ENCODE data around the gene PAK1IP1. TPM values are rescaled to one million over a fixed set of nuclear protein-coding genes. Genes with fewer than 3 reads are reported as not detected.
A peak's percentile ranks its signal among the peaks of the same experiment; 100 is the strongest.
"Not testable (repeated sequence)": the region's sequence is repeated elsewhere in the genome, so short reads cannot be mapped to it uniquely, and the experiment has no call there.

The PAK1IP1 gene
- total RNA-seq, 2 donors from 2014 or later = 6.6 to 16.3 TPM

GRCh38 chr6:10740061-10740460, 45.3 kb downstream of the PAK1IP1 start:
- no peaks in the 10 kb centered on the region for H3K4me1 ChIP-seq
- TF ChIP-seq CTCF (IDR thresholded peaks at IDR 0.05) = no peak
- no peak overlapping the region for H3K27ac ChIP-seq
- intact Hi-C loops (cut with DNase I) = loop anchor here (10.0 kb wide), 1 partner anchor 45 kb away; the partner anchor contains the start of genes C6orf52 and PAK1IP1
- H3K9me3 ChIP-seq = no peaks in the 10 kb centered on the region
- no peaks in the 10 kb centered on the region for H3K27me3 ChIP-seq
- H3K36me3 ChIP-seq = no peaks in the 10 kb centered on the region
- H3K9ac ChIP-seq (ENCODE audit: low read depth in 2 of 2, low read length in 2 of 2) = no peak overlapping the region
- no peak overlapping the region for H3K4me3 ChIP-seq
- no peak for DNase-seq

DNA sequence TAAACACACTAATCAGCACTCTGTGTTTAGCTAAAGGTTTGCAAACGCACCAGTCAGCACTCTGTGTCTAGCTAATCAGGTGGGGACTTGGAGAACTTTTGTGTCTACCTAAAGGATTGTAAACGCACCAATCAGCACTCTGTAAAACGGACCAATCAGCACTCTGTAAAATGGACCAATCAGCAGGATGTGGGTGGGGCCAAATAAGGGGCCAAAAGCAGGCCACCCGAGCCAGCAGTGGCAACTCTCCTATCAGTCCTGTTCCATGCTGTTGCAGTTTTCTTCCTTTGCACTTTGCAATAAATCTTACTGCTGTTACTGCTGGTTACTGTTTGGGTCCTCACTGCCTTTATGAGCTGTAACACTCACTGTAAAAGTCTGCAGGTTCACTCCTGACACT, 46.9 kb downstream of the PAK1IP1 start:
- H3K9me3 ChIP-seq; H3K27ac ChIP-seq; DNase-seq; H3K36me3 ChIP-seq; H3K4me1 ChIP-seq; H3K9ac ChIP-seq (ENCODE audit: low read depth in 2 of 2, low read length in 2 of 2); H3K27me3 ChIP-seq; H3K4me3 ChIP-seq: not testable (repeated sequence)
- intact Hi-C loops (cut with DNase I) = loop anchor here (10.0 kb wide), 1 partner anchor 47 kb away; the partner anchor contains the start of genes C6orf52 and PAK1IP1

GRCh38 chr6:10742251-10742650, 47.5 kb downstream of the PAK1IP1 start:
- Histone ChIP-seq H3K9me3 (no peaks in the 10 kb centered on the region), H3K27me3 (no peaks in the 10 kb centered on the region), H3K27ac (no peak overlapping the region), H3K9ac (ENCODE audit: low read depth in 2 of 2, low read length in 2 of 2) (no peak overlapping the region), H3K36me3 (no peaks in the 10 kb centered on the region), H3K4me3 (no peak overlapping the region), H3K4me1 (peaks cover 6% of the 10 kb centered on the region)
- DNase-seq = no peak
- intact Hi-C loops (cut with DNase I) = loop anchor here (10.0 kb wide), 1 partner anchor 47 kb away; the partner anchor contains the start of genes C6orf52 and PAK1IP1
- no peak for TF ChIP-seq CTCF (IDR thresholded peaks at IDR 0.05)

DNA sequence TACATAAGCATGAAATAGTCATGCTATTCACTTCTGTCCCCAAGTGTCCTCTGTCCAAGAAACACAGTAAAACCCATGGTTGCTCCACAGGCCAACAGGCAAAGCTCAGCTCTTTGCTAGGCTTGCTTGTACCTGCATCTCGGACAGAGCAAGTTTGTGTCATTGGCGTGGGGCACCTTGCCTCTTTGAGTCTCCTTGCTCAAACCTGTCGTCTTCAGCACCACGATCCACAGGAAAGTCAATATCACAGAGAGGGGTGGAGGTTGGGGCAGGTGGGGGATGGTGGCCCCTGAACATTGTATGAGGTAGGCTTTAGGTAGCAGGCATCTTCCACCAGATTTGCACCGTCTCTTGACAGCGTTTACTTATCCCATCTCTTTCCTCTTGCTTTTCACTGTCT, 48.7 kb downstream of the PAK1IP1 start:
- no peak overlapping the region for H3K27ac ChIP-seq
- no peaks in the 10 kb centered on the region for H3K27me3 ChIP-seq
- no peak overlapping the region for H3K4me3 ChIP-seq
- intact Hi-C loops (cut with DNase I) = loop anchor here (10.0 kb wide), 1 partner anchor 49 kb away; the partner anchor contains the start of genes C6orf52 and PAK1IP1
- DNase-seq = no peak
- H3K9ac ChIP-seq (ENCODE audit: low read depth in 2 of 2, low read length in 2 of 2) = no peak overlapping the region
- no peak for TF ChIP-seq CTCF (IDR thresholded peaks at IDR 0.05)
- peaks cover 9% of the 10 kb centered on the region for H3K4me1 ChIP-seq
- H3K9me3 ChIP-seq = no peaks in the 10 kb centered on the region
- H3K36me3 ChIP-seq = no peaks in the 10 kb centered on the region

- Histone ChIP-seq H3K27ac (no peak overlapping the region), H3K9ac (ENCODE audit: low read depth in 2 of 2, low read length in 2 of 2) (no peak overlapping the region), H3K9me3 (no peaks in the 10 kb centered on the region), H3K27me3 (no peaks in the 10 kb centered on the region), H3K4me1 (peaks cover 12% of the 10 kb centered on the region), H3K4me3 (no peak overlapping the region), H3K36me3 (no peaks in the 10 kb centered on the region)
- no peak for TF ChIP-seq CTCF (IDR thresholded peaks at IDR 0.05)
- intact Hi-C loops (cut with DNase I) = loop anchor here (10.0 kb wide), 1 partner anchor 50 kb away; the partner anchor contains the start of genes C6orf52 and PAK1IP1
- no peak for DNase-seq
These were observed 50.3 kb downstream of the PAK1IP1 start for GRCh38 chr6:10745116-10745515.

GRCh38 chr6:10746915-10747250, 52.1 kb downstream of the PAK1IP1 start:
- Histone ChIP-seq H3K9ac (ENCODE audit: low read depth in 2 of 2, low read length in 2 of 2) (peak overlapping the region; percentile 66 to 81), H3K27me3 (no peaks in the 10 kb centered on the region), H3K4me3 (peak overlapping the region; percentile 60), H3K36me3 (no peaks in the 10 kb centered on the region), H3K9me3 (no peaks in the 10 kb centered on the region), H3K27ac (peak overlapping the region; percentile 80), H3K4me1 (peaks cover 12% of the 10 kb centered on the region)
- no peak for TF ChIP-seq CTCF (IDR thresholded peaks at IDR 0.05)
- DNase-seq = no peak
- intact Hi-C loops (cut with DNase I) = loop anchor here (10.0 kb wide), 1 partner anchor 52 kb away; the partner anchor contains the start of genes C6orf52 and PAK1IP1
